ENCODE measurements around the gene POLR2F. TPM values are rescaled to one million over a fixed set of nuclear protein-coding genes. Genes with fewer than 3 reads are reported as not detected.
A peak's percentile ranks its signal among the peaks of the same experiment; 100 is the strongest.

Gene POLR2F
- total and polyA plus RNA-seq, 7 donors = 69.2 to 280 (median 95.9) TPM

DNA sequence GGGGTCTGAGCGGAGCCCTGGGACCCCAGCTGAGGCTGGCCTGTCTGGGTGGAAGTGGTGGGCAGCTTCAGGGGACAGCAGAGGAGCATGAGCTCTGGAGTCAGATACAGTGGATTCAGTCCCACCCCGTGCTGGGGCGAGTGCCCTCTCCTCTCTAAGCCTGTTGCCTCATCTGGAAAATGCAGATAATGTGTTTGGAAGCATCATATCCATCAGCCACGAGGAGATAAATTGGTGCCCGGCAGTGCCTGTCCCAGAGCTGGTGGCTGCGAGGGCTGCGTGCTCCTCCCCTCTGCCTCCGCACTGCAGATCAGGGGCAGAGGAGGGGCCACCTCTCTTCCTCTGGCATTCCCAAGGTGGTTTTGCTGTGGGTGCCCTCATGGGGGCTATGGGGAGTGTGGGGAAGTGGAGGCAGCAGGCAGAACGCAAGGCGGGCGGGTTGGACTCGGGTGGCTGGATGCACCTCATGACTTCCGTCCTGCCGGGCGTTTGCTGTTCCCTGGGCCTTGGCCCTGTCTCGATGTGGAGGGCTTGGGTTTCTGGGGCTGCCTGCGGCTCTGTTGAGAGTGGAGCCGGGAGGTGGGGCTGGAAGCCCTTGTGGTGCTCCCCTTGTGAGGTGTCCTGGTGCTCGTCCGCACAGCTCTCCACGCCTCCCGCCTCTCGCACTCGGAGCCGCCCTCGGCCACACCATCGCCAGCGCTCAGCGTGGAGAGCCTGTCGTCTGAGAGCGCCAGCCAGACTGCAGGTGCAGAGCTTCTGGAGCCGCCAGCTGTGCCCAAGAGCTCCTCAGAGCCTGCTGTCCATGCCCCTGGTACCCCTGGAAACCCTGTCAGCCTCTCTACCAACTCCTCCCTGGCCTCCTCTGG is 26.5 kb upstream of the POLR2F start:
- no peak for TF ChIP-seq CTCF (IDR thresholded peaks at IDR 0.05)
- Histone ChIP-seq H3K36me3 (ENCODE audit: insufficient read depth in 1 of 2, low read depth in 1 of 2) (peaks cover 7 to 81% of the 10 kb centered on the region in 2 donors), H3K9me3 (no peaks in the 10 kb centered on the region), H3K4me3 (no peak overlapping the region), H3K27me3 (ENCODE audit: insufficient read depth in 3 of 3, low read length in 2 of 3) (no peaks in the 10 kb centered on the region), H3K27ac (no peak overlapping the region), H3K4me1 (no peaks in the 10 kb centered on the region)
- DNase-seq (no peak), ATAC-seq (no peak)
- intact Hi-C loops (cut with DNase I) = no loop called here
- 90 to 95% (median 91%) methylated on average over 29 to 32 of the region's 32 CpGs for WGBS, 3 donors

DNA sequence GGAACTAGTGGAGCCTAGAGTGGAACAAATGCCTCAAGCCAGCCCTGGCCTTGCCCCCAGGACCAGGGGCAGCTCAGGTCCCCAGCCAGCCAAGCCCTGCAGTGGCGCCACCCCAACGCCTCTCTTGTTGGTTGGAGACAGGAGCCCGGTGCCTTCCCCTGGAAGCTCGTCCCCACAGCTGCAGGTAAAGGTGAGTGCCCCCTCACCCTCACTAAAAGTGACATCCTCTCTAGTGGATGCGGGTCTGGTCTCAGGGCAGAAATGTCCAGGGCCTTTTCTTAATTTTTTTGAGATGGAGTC is 25.9 kb upstream of the POLR2F start:
- intact Hi-C loops (cut with DNase I) = no loop called here
- H3K4me3 ChIP-seq = no peak overlapping the region
- H3K27me3 ChIP-seq (ENCODE audit: insufficient read depth in 3 of 3, low read length in 2 of 3) = no peaks in the 10 kb centered on the region
- H3K9me3 ChIP-seq = no peaks in the 10 kb centered on the region
- no peaks in the 10 kb centered on the region for H3K4me1 ChIP-seq
- no peak overlapping the region for H3K27ac ChIP-seq
- DNase-seq (no peak), ATAC-seq (no peak)
- peaks cover 7 to 84% of the 10 kb centered on the region in 2 donors for H3K36me3 ChIP-seq (ENCODE audit: insufficient read depth in 1 of 2, low read depth in 1 of 2)
- WGBS, 3 donors = 96 to 98% (median 98%) methylated on average over 5 of the region's 5 CpGs
- TF ChIP-seq CTCF (IDR thresholded peaks at IDR 0.05) = no peak

DNA sequence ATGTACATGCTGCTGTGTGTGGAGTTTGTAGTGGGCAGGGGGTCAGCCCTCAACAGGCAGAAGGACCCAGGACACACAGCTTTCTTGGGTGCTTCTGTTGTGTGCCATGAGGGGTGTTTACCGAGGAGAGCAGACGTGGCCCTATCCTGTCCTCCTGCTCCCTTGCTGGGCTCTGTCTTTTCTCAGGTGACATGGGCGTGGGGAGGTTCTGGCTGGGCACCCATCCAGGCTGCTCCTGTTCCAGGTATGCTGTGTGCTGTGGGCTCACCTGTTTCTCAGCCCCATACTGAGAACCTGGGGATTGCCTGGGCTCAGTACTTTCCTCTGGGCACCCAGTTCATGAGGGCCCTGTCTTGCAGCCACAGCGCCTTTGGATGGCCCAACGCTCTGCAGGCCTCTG is 24.1 kb upstream of the POLR2F start:
- Histone ChIP-seq H3K4me3 (no peak overlapping the region), H3K4me1 (peaks cover 11% of the 10 kb centered on the region), H3K9me3 (no peaks in the 10 kb centered on the region), H3K27me3 (ENCODE audit: insufficient read depth in 3 of 3, low read length in 2 of 3) (no peaks in the 10 kb centered on the region), H3K36me3 (ENCODE audit: insufficient read depth in 1 of 2, low read depth in 1 of 2) (peaks cover 7 to 67% of the 10 kb centered on the region in 2 donors), H3K27ac (no peak overlapping the region)
- ATAC-seq (no peak), DNase-seq (no peak)
- TF ChIP-seq CTCF (IDR thresholded peaks at IDR 0.05) = no peak
- intact Hi-C loops (cut with DNase I) = no loop called here
- WGBS, 3 donors = 96 to 100% (median 96%) methylated on average over 5 of the region's 5 CpGs

GRCh38 chr22:37930270-37930951 is 23.1 kb upstream of the POLR2F start:
- H3K27ac ChIP-seq = no peak overlapping the region
- no peaks in the 10 kb centered on the region for H3K27me3 ChIP-seq (ENCODE audit: insufficient read depth in 3 of 3, low read length in 2 of 3)
- DNase-seq = no peak
- WGBS, 3 donors = 69 to 78% (median 72%) methylated on average over 10 to 11 of the region's 11 CpGs
- H3K36me3 ChIP-seq (ENCODE audit: insufficient read depth in 1 of 2, low read depth in 1 of 2) = peaks cover 7 to 57% of the 10 kb centered on the region in 2 donors
- H3K9me3 ChIP-seq = no peaks in the 10 kb centered on the region
- no peak overlapping the region for H3K4me3 ChIP-seq
- peak; percentile 33 for TF ChIP-seq CTCF (IDR thresholded peaks at IDR 0.05)
- peaks cover 11% of the 10 kb centered on the region for H3K4me1 ChIP-seq
- intact Hi-C loops (cut with DNase I) = loop anchor here in 1 of 2 donors (5.0 to 10.0 kb wide), 2 partner anchors 38 to 116 kb away; no protein-coding TSS in a partner anchor
- no peak for ATAC-seq
